H1 (cell line): ENCODE measurements around the gene SIPA1L3. TPM values are rescaled to one million over a fixed set of nuclear protein-coding genes. Genes with fewer than 3 reads are reported as not detected.

ENCODE experiments used
- BRCA1 ChIP-seq: IDR thresholded peaks from 2 replicates; pipeline ENCODE4 v1.6.1; 2012; ENCODE audit warnings: low read depth, low read length, improper control_type of control experiment
- RNF2 ChIP-seq: fragments of 200-900, 300-1000 bp; sonication (generic); IDR thresholded peaks from 2 replicates; pipeline ENCODE4 v1.7.1; 2016; ENCODE audit warnings: borderline replicate concordance, low read depth, mild to moderate bottlenecking, antibody characterized with exemption, low read length; ENCODE audit not compliant: poor library complexity, severe bottlenecking; ENCODE audit errors: missing control alignments
- ZNF274 ChIP-seq: IDR thresholded peaks from 2 replicates; pipeline ENCODE4 v1.7.0; 2012; ENCODE audit warnings: low read length, borderline replicate concordance; ENCODE audit errors: extremely low read depth
- polyA plus RNA-seq, 7 experiments: library from polyadenylated mRNA; depleted of rRNA in 3 of 7; stranded (reverse) in 5 of 7; unstranded in 2 of 7; fragments of >200 nt in 5 of 7; fragments of 200-250 nt in 2 of 7; gene quantifications; 1 replicate in 5 of 7; 2 replicates in 1 of 7; 4 replicates in 1 of 7; pipeline versions ENCODE4 v1.2.1 to v1.2.3, GENCODE V29; 2011 to 2013; ENCODE audit warnings: missing spikeins in 2 of 7, mixed read lengths in 2 of 7
- small RNA-seq: library from polyadenylated mRNA; stranded (forward); fragments of <200 nt; extraction: miRNeasy Mini kit (QIAGEN cat#:217004); gene quantifications from one replicate; pipeline ENCODE3, GENCODE V24; 2013; ENCODE audit not compliant: insufficient read depth
- total RNA-seq: library from RNA; stranded (reverse); fragmentation: NEBNext Ultra II Directional; extraction: Animal tissue kit (Norgen Biotek cat#: 25700); gene quantifications from 2 replicates; pipeline ENCODE4 v1.2.1, GENCODE V29; 2021
- TF ChIP-seq, protein P1 (sequence below), 3 experiments: IDR thresholded peaks; 1 replicate in 2 of 3; 2 replicates in 1 of 3; pipeline versions ENCODE4 v1.5.1 to v1.6.1; 2011; ENCODE audit warnings: low read length in 3 of 3, mild to moderate bottlenecking in 3 of 3, inconsistent platforms in 2 of 3, low read depth in 1 of 3, moderate library complexity in 1 of 3; ENCODE audit not compliant: insufficient read depth in 1 of 3; ENCODE audit errors: control extremely low read depth in 1 of 3

The SIPA1L3 gene
- total and polyA plus RNA-seq, 2 of the 8 experiments (the other 6 are each of a cell fraction or from before 2014, with no cell fraction given), result 15.0 to 54.9 TPM

DNA sequence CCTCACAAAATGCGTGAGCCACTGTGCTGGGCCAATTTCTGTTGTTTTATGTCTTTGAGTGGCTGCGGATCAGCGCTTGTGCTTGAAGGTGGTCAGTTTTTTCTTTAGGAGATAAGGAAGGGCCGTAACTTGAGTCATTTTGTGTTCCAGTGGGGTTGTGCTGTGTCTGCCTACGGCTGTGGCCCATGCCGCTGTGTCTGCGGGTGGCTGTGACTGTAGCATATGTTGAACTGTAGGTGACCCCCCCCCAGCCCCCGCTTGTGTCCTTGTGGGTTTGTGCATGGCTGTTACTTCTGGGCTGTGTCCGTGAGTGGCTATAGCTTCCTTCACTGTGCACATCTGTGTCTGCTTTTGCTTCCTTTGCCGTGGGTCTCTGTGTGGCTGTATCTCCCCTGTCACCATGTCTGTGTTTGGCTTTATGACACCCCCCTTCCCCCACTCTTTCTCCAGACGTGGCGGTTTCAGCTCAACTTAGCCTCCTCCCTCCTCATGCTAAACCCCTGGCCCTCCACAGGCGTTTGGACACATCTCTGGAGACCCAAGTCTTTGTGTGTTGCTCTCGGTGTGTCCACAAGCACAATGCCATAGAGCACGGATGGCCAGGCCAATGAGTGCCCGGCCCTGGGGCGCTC lies 348.5 kb downstream of the SIPA1L3 start (continued):
- TF ChIP-seq, protein P1, sequence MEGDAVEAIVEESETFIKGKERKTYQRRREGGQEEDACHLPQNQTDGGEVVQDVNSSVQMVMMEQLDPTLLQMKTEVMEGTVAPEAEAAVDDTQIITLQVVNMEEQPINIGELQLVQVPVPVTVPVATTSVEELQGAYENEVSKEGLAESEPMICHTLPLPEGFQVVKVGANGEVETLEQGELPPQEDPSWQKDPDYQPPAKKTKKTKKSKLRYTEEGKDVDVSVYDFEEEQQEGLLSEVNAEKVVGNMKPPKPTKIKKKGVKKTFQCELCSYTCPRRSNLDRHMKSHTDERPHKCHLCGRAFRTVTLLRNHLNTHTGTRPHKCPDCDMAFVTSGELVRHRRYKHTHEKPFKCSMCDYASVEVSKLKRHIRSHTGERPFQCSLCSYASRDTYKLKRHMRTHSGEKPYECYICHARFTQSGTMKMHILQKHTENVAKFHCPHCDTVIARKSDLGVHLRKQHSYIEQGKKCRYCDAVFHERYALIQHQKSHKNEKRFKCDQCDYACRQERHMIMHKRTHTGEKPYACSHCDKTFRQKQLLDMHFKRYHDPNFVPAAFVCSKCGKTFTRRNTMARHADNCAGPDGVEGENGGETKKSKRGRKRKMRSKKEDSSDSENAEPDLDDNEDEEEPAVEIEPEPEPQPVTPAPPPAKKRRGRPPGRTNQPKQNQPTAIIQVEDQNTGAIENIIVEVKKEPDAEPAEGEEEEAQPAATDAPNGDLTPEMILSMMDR (IDR thresholded peaks at IDR 0.05; ENCODE audit: control extremely low read depth in 1 of 3, insufficient read depth in 1 of 3, low read depth in 1 of 3, low read length in 3 of 3), result 0 out of 4 replicates have a peak, but pooled peaks of 1 of the 3 experiments have one; percentile 6
- no peak for TF ChIP-seq BRCA1
- no peak for TF ChIP-seq RNF2
- no peak for TF ChIP-seq ZNF274

Small RNAs within 50 kb of the gene (small RNA-seq; reads per million reads assigned to genes)
- gene RN7SL663P, result not detected

Other genes starting within 250 kb of the SIPA1L3 start
- gene ZNF607, start 187.4 kb upstream of the SIPA1L3 start, total RNA-seq, result 15.9 and 17.4 TPM in 2 replicates
- 5.9 and 6.7 TPM in 2 replicates for gene ZNF607, start 187.4 kb upstream of the SIPA1L3 start, polyA plus RNA-seq (2011; rRNA removed)
- 13.8 and 14.9 TPM in 2 replicates for gene ZNF573, start 127.6 kb upstream of the SIPA1L3 start, total RNA-seq
- gene ZNF573, start 127.6 kb upstream of the SIPA1L3 start, polyA plus RNA-seq (2011; rRNA removed), result 1.3 and 6.3 TPM in 2 replicates
- gene WDR87, start 614 bp upstream of the SIPA1L3 start, total RNA-seq, result not detected in 2 replicates
- not detected in 2 replicates for gene WDR87, start 614 bp upstream of the SIPA1L3 start, polyA plus RNA-seq (2011; rRNA removed)